GM12892 (cell line): ENCODE data around the gene SWT1.

Experiments used
- POLR2A ChIP-seq: IDR thresholded peaks from 2 replicates; pipeline ENCODE4 v1.6.1; 2011; ENCODE audit warnings: low read depth, low read length, control low read depth
- POLR2AphosphoS5 ChIP-seq: IDR thresholded peaks from 2 replicates; pipeline ENCODE4 v1.6.1; 2011; ENCODE audit warnings: low read depth, low read length, control low read depth

DNA sequence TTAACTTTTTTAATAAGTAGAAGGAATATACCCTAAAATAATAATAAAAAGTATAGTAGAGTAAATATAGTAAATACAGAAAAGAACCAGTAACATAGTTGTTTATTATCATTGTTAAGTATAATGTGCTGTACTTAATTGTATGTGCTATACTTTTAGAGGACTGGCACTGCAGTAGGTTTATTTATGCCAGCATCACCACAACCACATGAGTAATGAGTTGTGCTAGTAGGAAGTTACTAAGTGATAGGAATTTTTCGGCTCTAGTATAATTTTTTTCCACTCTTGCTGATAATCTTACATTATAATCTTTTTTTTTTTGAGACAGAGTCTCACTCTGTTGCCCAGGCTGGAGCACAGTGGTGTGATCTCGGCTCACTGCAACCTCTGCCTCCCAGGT, 88.5 kb downstream of the SWT1 start:
- no peak for TF ChIP-seq POLR2A
- no peak for TF ChIP-seq POLR2AphosphoS5
